HFFc6 (cell line): ENCODE data around the gene ASTN2. TPM values are rescaled to one million over a fixed set of nuclear protein-coding genes. Genes with fewer than 3 reads are reported as not detected.

Experiments used
- DNase-seq: peaks from one replicate; pipeline ENCODE4 v3.0.0-alpha.2; 2018
- H3K27ac Mint-ChIP-seq: 2 replicates; pipeline ENCODE4 v1.8.0; 2020; ENCODE audit warnings: mild to moderate bottlenecking, mixed read lengths
- H3K27me3 Mint-ChIP-seq: 2 replicates; pipeline ENCODE4 v1.8.0; 2021; ENCODE audit warnings: mild to moderate bottlenecking, moderate library complexity, mixed read lengths; ENCODE audit not compliant: insufficient read depth
- H3K36me3 Mint-ChIP-seq: 2 replicates; pipeline ENCODE4 v1.8.0; 2021; ENCODE audit warnings: low read depth, mixed read lengths
- H3K4me1 Mint-ChIP-seq: 2 replicates; pipeline ENCODE4 v1.8.0; 2020; ENCODE audit warnings: low read depth, mixed read lengths
- H3K4me3 Mint-ChIP-seq: 2 replicates; pipeline ENCODE4 v1.8.0; 2020; ENCODE audit warnings: mild to moderate bottlenecking, moderate library complexity, mixed read lengths
- H3K9me3 Mint-ChIP-seq: 2 replicates; pipeline ENCODE4 v1.8.0; 2020; ENCODE audit warnings: mild to moderate bottlenecking, mixed read lengths
- CTCF ChIP-seq: fragments of 200-600 bp; sonication (generic); IDR thresholded peaks from 2 replicates; pipeline ENCODE4 v1.5.0; 2021; ENCODE audit warnings: antibody characterized with exemption, mild to moderate bottlenecking
- total RNA-seq, 6 experiments: library from RNA; stranded (reverse); fragmentation: NEBNext Ultra II Directional; extraction: Animal tissue kit (Norgen Biotek cat#: 25700); gene quantifications; 2 replicates in 1 of 6; 3 replicates in 5 of 6; pipeline ENCODE4 v1.2.3, GENCODE V29; 2021

Gene ASTN2
- total RNA-seq, 6 experiments from 2014 or later, result 7.3 to 9.7 (median 8.3) TPM

GRCh38 chr9:116565986-116566385, 848.9 kb downstream of the ASTN2 start:
- no peak overlapping the region for H3K4me3 Mint-ChIP-seq
- H3K27ac Mint-ChIP-seq, result no peak overlapping the region

GRCh38 chr9:116564266-116564793, 850.5 kb downstream of the ASTN2 start:
- Mint-ChIP-seq H3K4me1 (peaks cover 19% of the 10 kb centered on the region), H3K9me3 (no peaks in the 10 kb centered on the region), H3K36me3 (no peaks in the 10 kb centered on the region), H3K27me3 (no peaks in the 10 kb centered on the region), H3K4me3 (no peak overlapping the region), H3K27ac (no peak overlapping the region)
- TF ChIP-seq CTCF, result no peak
- DNase-seq, result no peak

More at GRCh38 chr9:116565986-116566385, 848.9 kb downstream of the ASTN2 start:
- no peaks in the 10 kb centered on the region for H3K36me3 Mint-ChIP-seq
- no peak for DNase-seq
- no peaks in the 10 kb centered on the region for H3K9me3 Mint-ChIP-seq
- H3K27me3 Mint-ChIP-seq, result no peaks in the 10 kb centered on the region
- H3K4me1 Mint-ChIP-seq, result peaks cover 19% of the 10 kb centered on the region
- no peak for TF ChIP-seq CTCF

GRCh38 chr9:116558818-116559540, 855.9 kb downstream of the ASTN2 start:
- Mint-ChIP-seq H3K27ac (no peak overlapping the region), H3K36me3 (no peaks in the 10 kb centered on the region), H3K4me3 (no peak overlapping the region), H3K4me1 (no peaks in the 10 kb centered on the region), H3K9me3 (no peaks in the 10 kb centered on the region), H3K27me3 (no peaks in the 10 kb centered on the region)
- no peak for TF ChIP-seq CTCF
- no peak for DNase-seq

- H3K9me3 Mint-ChIP-seq, result no peaks in the 10 kb centered on the region
- H3K4me3 Mint-ChIP-seq, result no peak overlapping the region
- no peaks in the 10 kb centered on the region for H3K36me3 Mint-ChIP-seq
- TF ChIP-seq CTCF, result no peak
- no peaks in the 10 kb centered on the region for H3K27me3 Mint-ChIP-seq
- no peak for DNase-seq
- no peak overlapping the region for H3K27ac Mint-ChIP-seq
- H3K4me1 Mint-ChIP-seq, result no peaks in the 10 kb centered on the region
Observed at GRCh38 chr9:116558035-116558434, 856.8 kb downstream of the ASTN2 start.

GRCh38 chr9:116555556-116556155, 859.2 kb downstream of the ASTN2 start:
- Mint-ChIP-seq H3K36me3 (no peaks in the 10 kb centered on the region), H3K27ac (no peak overlapping the region), H3K4me3 (no peak overlapping the region), H3K9me3 (no peaks in the 10 kb centered on the region), H3K4me1 (no peaks in the 10 kb centered on the region), H3K27me3 (no peaks in the 10 kb centered on the region)
- no peak for DNase-seq
- no peak for TF ChIP-seq CTCF
